OCI-LY1 (cell line): Measurements from ENCODE around the gene CHRNA9.

Experiments used
- H2AFZ ChIP-seq: fragments of 200-600 bp; sonication (generic), shearing (Covaris generic); 2 replicates; pipeline ENCODE4 v1.6.0; 2014; ENCODE audit warnings: antibody characterized with exemption, mild to moderate bottlenecking, low read length
- H3F3A ChIP-seq: fragments of 200-600 bp; sonication (generic), shearing (Covaris generic); 2 replicates; pipeline ENCODE4 v1.6.0; 2014; ENCODE audit warnings: mild to moderate bottlenecking, antibody characterized with exemption, low read length, moderate library complexity; ENCODE audit not compliant: insufficient read depth
- H3K27ac ChIP-seq: fragments of 200-600 bp; sonication (generic); 2 replicates; pipeline ENCODE4 v1.5.1; 2014; ENCODE audit warnings: low read length, mixed run types, mild to moderate bottlenecking, low read depth; ENCODE audit not compliant: poor library complexity, severe bottlenecking
- H3K27me3 ChIP-seq: fragments of 200-600 bp; sonication (generic); 2 replicates; pipeline ENCODE4 v1.6.0; 2014; ENCODE audit warnings: antibody characterized with exemption, mild to moderate bottlenecking, low read length, moderate library complexity; ENCODE audit not compliant: insufficient read depth
- H3K36me3 ChIP-seq: fragments of 200-600 bp; sonication (generic); 2 replicates; pipeline ENCODE4 v1.6.1; 2014; ENCODE audit warnings: mild to moderate bottlenecking, antibody characterized with exemption, low read length, moderate library complexity, mixed read lengths; ENCODE audit not compliant: insufficient read depth
- H3K4me1 ChIP-seq: fragments of 200-600 bp; sonication (generic); 2 replicates; pipeline ENCODE4 v1.5.1; 2014; ENCODE audit warnings: mild to moderate bottlenecking, low read length, moderate library complexity; ENCODE audit not compliant: insufficient read depth, severe bottlenecking
- H3K4me2 ChIP-seq: fragments of 200-600 bp; sonication (generic), shearing (Covaris generic); 2 replicates; pipeline ENCODE4 v1.6.1; 2014; ENCODE audit warnings: low read length
- H3K4me3 ChIP-seq: fragments of 200-600 bp; sonication (generic); 2 replicates; pipeline ENCODE4 v1.5.1; 2014; ENCODE audit warnings: low read length, low read depth, mild to moderate bottlenecking, mixed read lengths; ENCODE audit not compliant: poor library complexity, severe bottlenecking
- H3K79me2 ChIP-seq: fragments of 200-600 bp; shearing (Covaris generic); 2 replicates; pipeline ENCODE4 v1.6.1; 2016; ENCODE audit warnings: mixed run types, low read length, mixed read lengths; ENCODE audit not compliant: insufficient read depth
- H3K9ac ChIP-seq: fragments of 200-600 bp; sonication (generic), shearing (Covaris generic); 2 replicates; pipeline ENCODE4 v1.6.1; 2014; ENCODE audit warnings: mild to moderate bottlenecking, low read length, mixed read lengths
- H3K9me2 ChIP-seq: fragments of 200-600 bp; sonication (generic), shearing (Covaris generic); 2 replicates; pipeline ENCODE4 v1.6.1; 2014; ENCODE audit warnings: low read depth, mild to moderate bottlenecking, low read length, mixed read lengths
- H3K9me3 ChIP-seq: fragments of 200-600 bp; shearing (Covaris generic); 2 replicates; pipeline ENCODE4 v1.6.1; 2014; ENCODE audit warnings: low read length, mixed read lengths
- H4K20me1 ChIP-seq: fragments of 200-600 bp; sonication (generic), shearing (Covaris generic); 2 replicates; pipeline ENCODE4 v1.6.0; 2016; ENCODE audit warnings: mild to moderate bottlenecking, low read length; ENCODE audit not compliant: insufficient read depth
- CTCF ChIP-seq: fragments of 200-600 bp; sonication (generic), shearing (Covaris generic); IDR thresholded peaks from 2 replicates; pipeline ENCODE4 v1.5.1; 2017; ENCODE audit warnings: mild to moderate bottlenecking, antibody characterized with exemption, low read length, moderate library complexity, mixed read lengths
- EZH2 ChIP-seq: fragments of 200-600 bp; sonication (generic), shearing (Covaris generic); IDR thresholded peaks from 2 replicates; pipeline ENCODE4 v1.8.0; 2017; ENCODE audit warnings: borderline replicate concordance, mixed run types, mild to moderate bottlenecking, antibody characterized with exemption, low read length, moderate library complexity, mixed read lengths

Gene CHRNA9

DNA sequence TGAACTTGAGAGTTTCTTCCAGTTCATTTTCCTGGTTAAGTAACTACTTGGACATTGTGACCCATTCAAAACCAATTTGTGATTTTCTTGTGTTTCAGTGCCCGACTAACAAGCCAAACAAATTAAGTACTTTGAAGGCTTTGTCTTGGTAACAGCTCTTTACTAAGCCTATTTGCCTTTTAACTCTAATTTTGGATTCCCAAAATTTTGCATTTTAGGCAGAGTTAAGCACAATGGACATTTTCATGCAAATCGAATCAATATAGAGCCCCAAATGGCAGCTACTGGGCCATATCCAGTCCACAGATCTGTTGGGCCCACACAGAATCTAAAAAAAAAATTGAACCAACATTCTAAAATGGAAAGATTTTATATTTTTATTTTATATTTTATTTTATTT lies 31.4 kb upstream of the CHRNA9 start:
- H3K4me3 ChIP-seq: no peak overlapping the region
- peaks cover 6% of the 10 kb centered on the region; the same call in 1 of the 2 replicates for H3K36me3 ChIP-seq
- no peak overlapping the region for H2AFZ ChIP-seq
- no peaks in the 10 kb centered on the region for H3K27me3 ChIP-seq
- peaks cover 97% of the 10 kb centered on the region for H3K4me1 ChIP-seq
- TF ChIP-seq EZH2 (no peak), CTCF (no peak)
- no peaks in the 10 kb centered on the region for H3K79me2 ChIP-seq
- no peaks in the 10 kb centered on the region for H4K20me1 ChIP-seq
- H3K9me2 ChIP-seq: no peaks in the 10 kb centered on the region
- peaks cover 37% of the 10 kb centered on the region for H3F3A ChIP-seq
- peak overlapping the region; percentile 12; the same call in 1 of the 2 replicates for H3K4me2 ChIP-seq
- peak overlapping the region; percentile 7; the same call in 1 of the 2 replicates for H3K9ac ChIP-seq
- no peaks in the 10 kb centered on the region for H3K9me3 ChIP-seq
- H3K27ac ChIP-seq: peak overlapping the region; percentile 100

DNA sequence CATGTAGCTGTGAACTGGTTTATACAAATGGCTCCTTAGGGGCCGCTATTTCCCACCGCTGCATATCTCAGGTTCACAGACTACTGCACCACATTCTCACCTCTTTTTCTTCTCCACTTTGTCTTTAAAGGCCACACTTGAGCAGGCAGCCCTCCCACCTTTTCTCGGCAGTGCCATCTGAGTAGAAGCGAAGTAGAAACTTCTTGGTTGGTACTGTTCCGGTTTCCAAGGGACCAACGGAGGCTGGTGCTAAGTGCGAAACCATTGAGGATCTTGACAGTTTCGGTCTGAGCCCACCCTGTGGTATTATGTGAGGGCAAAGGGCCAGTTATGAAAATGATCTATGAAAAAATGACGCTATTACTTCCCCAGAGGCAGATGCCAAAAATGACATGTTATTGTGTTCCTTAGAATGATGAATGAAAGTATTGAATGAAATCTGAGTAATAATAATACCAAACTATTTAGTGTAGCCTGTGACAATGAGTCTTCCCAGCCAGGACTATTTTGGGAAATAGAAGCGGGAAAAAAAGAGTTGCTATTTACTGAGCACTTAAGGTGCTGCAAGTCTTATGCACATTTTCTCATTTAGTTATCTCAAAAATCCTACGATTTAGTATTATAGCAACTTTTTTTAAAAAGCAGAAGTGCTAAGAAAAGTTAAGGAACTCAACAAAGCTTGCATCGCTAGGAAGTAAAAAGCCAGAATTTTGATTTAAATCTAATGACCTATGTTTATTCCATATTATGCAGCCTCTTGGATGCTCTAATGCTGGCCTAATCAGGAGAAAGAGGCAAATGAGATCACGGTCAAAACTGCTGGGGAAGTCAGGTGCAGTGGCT lies 29.6 kb upstream of the CHRNA9 start:
- Histone ChIP-seq H3K27me3 (no peaks in the 10 kb centered on the region), H3K36me3 (peaks cover 6% of the 10 kb centered on the region; the same call in 1 of the 2 replicates), H3K4me1 (peaks cover 91% of the 10 kb centered on the region), H3K4me2 (peak overlapping the region; percentile 86), H3K9ac (peak overlapping the region; percentile 87), H3K4me3 (peak overlapping the region; percentile 60), H3F3A (peaks cover 40% of the 10 kb centered on the region), H3K27ac (peak overlapping the region; percentile 100), H3K9me2 (no peaks in the 10 kb centered on the region), H3K79me2 (no peaks in the 10 kb centered on the region), H4K20me1 (no peaks in the 10 kb centered on the region), H2AFZ (no peak overlapping the region), H3K9me3 (no peaks in the 10 kb centered on the region)
- no peak for TF ChIP-seq EZH2
- peak; percentile 47 for TF ChIP-seq CTCF

DNA sequence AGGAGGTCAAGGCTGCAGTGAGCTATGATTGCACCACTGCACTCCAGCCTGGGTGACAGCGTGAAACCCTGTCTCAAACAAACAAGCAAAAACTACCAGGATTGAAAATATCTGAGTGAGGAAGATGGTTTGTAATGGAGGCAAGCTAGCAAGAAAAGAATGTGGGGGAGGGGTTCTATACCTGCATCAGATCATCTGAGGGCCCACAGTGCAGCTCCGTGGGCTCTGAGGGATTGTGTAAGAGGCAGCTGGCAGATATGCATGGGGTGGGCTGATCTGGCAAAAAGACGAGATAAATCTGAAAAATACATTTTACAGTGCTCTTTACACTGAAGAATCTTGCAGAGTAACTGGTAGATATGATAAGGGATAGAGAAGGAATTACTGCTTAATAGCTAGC lies 28.9 kb upstream of the CHRNA9 start:
- Histone ChIP-seq H3K4me3 (peak overlapping the region; percentile 60), H3F3A (peaks cover 36% of the 10 kb centered on the region), H3K36me3 (peaks cover 6% of the 10 kb centered on the region; the same call in 1 of the 2 replicates), H3K79me2 (no peaks in the 10 kb centered on the region), H4K20me1 (no peaks in the 10 kb centered on the region), H3K27ac (peak overlapping the region; percentile 100), H3K27me3 (no peaks in the 10 kb centered on the region), H2AFZ (no peak overlapping the region), H3K9ac (peak overlapping the region; percentile 87), H3K9me3 (no peaks in the 10 kb centered on the region), H3K4me2 (peak overlapping the region; percentile 86), H3K4me1 (peaks cover 91% of the 10 kb centered on the region), H3K9me2 (no peaks in the 10 kb centered on the region)
- TF ChIP-seq CTCF (no peak), EZH2 (no peak)
